DND-41 (cell line): ENCODE measurements around the gene PHACTR1.

Source experiments
- ATAC-seq: fragments of 200-7000 bp; cut with Tn5 transposase; 3 replicates; pipeline ENCODE4 v1.9.1; 2021; ENCODE audit warnings: low read depth; ENCODE audit not compliant: insufficient read depth
- DNase-seq: peaks from one replicate; pipeline ENCODE4 v3.0.0-alpha.2; 2020
- H2AFZ ChIP-seq: 2 replicates; pipeline ENCODE4 v1.6.0; 2012; ENCODE audit warnings: low read depth, low read length
- H3K27ac ChIP-seq: 2 replicates; pipeline ENCODE4 v1.5.1; 2012; ENCODE audit warnings: low read length, inconsistent platforms
- H3K27me3 ChIP-seq: fragments of 200-600 bp; sonication (generic); 2 replicates; pipeline ENCODE4 v1.6.0; 2012; ENCODE audit warnings: low read length, mild to moderate bottlenecking, inconsistent platforms; ENCODE audit not compliant: insufficient read depth, poor library complexity
- H3K36me3 ChIP-seq: 2 replicates; pipeline ENCODE4 v1.5.1; 2012; ENCODE audit warnings: low read length, inconsistent platforms; ENCODE audit not compliant: insufficient read depth
- H3K4me1 ChIP-seq: 2 replicates; pipeline ENCODE4 v1.5.1; 2012; ENCODE audit warnings: mild to moderate bottlenecking, low read length; ENCODE audit not compliant: insufficient read depth
- H3K4me2 ChIP-seq: 2 replicates; pipeline ENCODE4 v1.6.0; 2012; ENCODE audit warnings: mild to moderate bottlenecking, moderate library complexity, low read length, inconsistent platforms; ENCODE audit not compliant: insufficient read depth
- H3K4me3 ChIP-seq, 2 experiments: fragments of 200-600 bp in 1 of 2; shearing (Covaris generic) in 1 of 2; 2 replicates each; pipeline ENCODE4 v1.5.1; 2012 to 2016; ENCODE audit warnings: inconsistent platforms in 2 of 2, low read length in 2 of 2, mild to moderate bottlenecking in 2 of 2, low read depth in 1 of 2, moderate library complexity in 1 of 2
- H3K79me2 ChIP-seq: 2 replicates; pipeline ENCODE4 v1.6.0; 2012; ENCODE audit warnings: low read length, inconsistent platforms; ENCODE audit not compliant: insufficient read depth
- H3K9ac ChIP-seq: 2 replicates; pipeline ENCODE4 v1.6.0; 2012; ENCODE audit warnings: low read depth, mild to moderate bottlenecking, inconsistent platforms, low read length, moderate library complexity
- H3K9me3 ChIP-seq: 2 replicates; pipeline ENCODE4 v1.5.1; 2012; ENCODE audit warnings: low read length, moderate library complexity, mild to moderate bottlenecking, inconsistent platforms; ENCODE audit not compliant: insufficient read depth, severe bottlenecking
- H4K20me1 ChIP-seq: 2 replicates; pipeline ENCODE4 v1.6.0; 2012; ENCODE audit warnings: low read length; ENCODE audit not compliant: insufficient read depth
- EZH2 ChIP-seq: IDR thresholded peaks from 3 replicates; pipeline ENCODE4 v1.6.1; 2012; ENCODE audit warnings: borderline replicate concordance, low read depth, mild to moderate bottlenecking, moderate library complexity, low read length, inconsistent platforms; ENCODE audit not compliant: severe bottlenecking
- TF ChIP-seq, protein P1 (sequence below): IDR thresholded peaks from 2 replicates; pipeline ENCODE4 v1.5.1; 2012; ENCODE audit warnings: borderline replicate concordance, low read length, moderate library complexity, mild to moderate bottlenecking; ENCODE audit not compliant: poor library complexity, severe bottlenecking; ENCODE audit errors: extremely low read depth

PHACTR1 gene

DNA sequence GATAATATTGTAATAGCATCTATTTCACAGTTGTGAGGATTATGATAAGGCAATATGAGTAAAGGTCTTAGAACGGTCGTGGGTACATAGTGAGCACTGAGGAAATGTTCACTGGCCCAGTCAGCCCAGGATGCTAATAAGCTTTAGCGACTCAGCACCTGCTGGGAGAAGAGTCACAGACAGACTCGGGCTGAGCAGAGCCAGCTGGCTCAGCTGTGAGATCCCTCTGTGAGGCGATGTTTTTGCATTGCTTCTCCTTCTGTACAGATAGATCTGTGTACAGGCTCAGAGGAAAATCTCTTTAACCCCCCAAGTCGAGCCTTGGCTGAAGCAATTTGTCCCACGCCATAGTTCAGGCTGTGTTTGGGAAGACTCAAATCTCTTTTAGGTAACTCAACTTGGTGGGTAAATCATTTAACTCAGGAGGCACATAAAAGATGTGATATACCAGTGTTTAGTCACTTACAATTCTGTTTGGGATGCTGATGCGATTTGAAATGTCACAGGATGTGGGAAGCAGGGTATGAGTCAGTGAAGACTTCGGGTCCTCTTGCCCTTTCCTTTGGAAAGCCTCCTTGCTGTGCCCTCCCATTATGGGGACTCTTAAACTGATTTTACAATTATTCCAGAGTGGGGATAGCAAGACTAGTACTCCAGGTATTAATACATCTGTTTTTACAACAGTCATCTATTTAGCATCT, 53.1 kb downstream of the PHACTR1 start:
- Histone ChIP-seq H4K20me1 (no peaks in the 10 kb centered on the region), H3K27ac (no peak overlapping the region), H2AFZ (no peak overlapping the region), H3K9me3 (no peaks in the 10 kb centered on the region), H3K79me2 (no peaks in the 10 kb centered on the region), H3K9ac (no peak overlapping the region), H3K4me1 (no peaks in the 10 kb centered on the region), H3K4me2 (no peak overlapping the region), H3K36me3 (no peaks in the 10 kb centered on the region), H3K4me3 (no peak overlapping the region), H3K27me3 (no peaks in the 10 kb centered on the region)
- no peak for TF ChIP-seq EZH2
- TF ChIP-seq, protein P1, sequence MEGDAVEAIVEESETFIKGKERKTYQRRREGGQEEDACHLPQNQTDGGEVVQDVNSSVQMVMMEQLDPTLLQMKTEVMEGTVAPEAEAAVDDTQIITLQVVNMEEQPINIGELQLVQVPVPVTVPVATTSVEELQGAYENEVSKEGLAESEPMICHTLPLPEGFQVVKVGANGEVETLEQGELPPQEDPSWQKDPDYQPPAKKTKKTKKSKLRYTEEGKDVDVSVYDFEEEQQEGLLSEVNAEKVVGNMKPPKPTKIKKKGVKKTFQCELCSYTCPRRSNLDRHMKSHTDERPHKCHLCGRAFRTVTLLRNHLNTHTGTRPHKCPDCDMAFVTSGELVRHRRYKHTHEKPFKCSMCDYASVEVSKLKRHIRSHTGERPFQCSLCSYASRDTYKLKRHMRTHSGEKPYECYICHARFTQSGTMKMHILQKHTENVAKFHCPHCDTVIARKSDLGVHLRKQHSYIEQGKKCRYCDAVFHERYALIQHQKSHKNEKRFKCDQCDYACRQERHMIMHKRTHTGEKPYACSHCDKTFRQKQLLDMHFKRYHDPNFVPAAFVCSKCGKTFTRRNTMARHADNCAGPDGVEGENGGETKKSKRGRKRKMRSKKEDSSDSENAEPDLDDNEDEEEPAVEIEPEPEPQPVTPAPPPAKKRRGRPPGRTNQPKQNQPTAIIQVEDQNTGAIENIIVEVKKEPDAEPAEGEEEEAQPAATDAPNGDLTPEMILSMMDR: no peak
- DNase-seq (no peak), ATAC-seq (no peak)

DNA sequence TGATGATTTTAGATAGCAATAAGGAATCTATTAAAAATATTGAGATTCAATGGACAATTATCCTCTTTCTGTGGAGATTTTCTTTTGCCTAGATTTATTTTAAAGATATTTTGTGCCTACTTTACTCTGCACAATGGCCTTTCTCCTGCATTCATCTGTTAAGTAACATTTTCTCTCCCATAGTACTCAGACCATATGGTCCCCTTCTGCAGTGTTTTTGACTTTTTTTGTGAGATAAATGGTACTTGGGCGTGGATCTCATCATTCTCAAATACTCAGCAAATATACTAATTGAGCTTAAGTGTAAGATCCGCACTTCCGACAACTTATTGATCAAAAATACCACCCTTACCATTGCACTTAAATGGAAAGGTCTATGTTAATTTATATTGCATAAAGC, 55.8 kb downstream of the PHACTR1 start:
- Histone ChIP-seq H3K4me1 (no peaks in the 10 kb centered on the region), H2AFZ (no peak overlapping the region)
- DNase-seq: no peak

DNA sequence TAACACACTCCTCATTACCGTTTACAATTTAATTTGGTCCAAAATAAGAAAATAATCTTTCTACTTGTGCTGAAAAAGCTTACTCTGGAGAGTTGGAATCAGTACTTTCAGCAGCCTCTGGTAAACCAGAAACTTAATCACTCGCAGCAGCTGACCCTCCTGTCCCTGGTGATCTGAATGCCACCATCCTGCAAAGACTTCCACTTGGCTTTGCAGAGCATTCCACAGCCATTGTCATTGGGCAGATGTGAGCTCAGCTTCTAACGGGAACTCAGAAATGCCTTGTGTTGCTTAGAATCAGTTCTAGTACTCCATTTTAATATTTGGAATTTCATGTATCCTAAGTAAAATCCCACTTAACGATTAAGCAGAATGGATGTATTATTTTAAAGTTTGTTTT, 59.7 kb downstream of the PHACTR1 start:
- TF ChIP-seq, protein P1: no peak
- no peak for TF ChIP-seq EZH2
- DNase-seq (no peak), ATAC-seq (no peak)
- H2AFZ ChIP-seq: no peak overlapping the region
- no peaks in the 10 kb centered on the region for H4K20me1 ChIP-seq
- H3K4me1 ChIP-seq: no peaks in the 10 kb centered on the region
- no peaks in the 10 kb centered on the region for H3K9me3 ChIP-seq
- H3K4me3 ChIP-seq: no peak overlapping the region
- H3K27me3 ChIP-seq: no peaks in the 10 kb centered on the region
- no peaks in the 10 kb centered on the region for H3K36me3 ChIP-seq
- H3K9ac ChIP-seq: no peak overlapping the region
- no peak overlapping the region for H3K4me2 ChIP-seq
- no peaks in the 10 kb centered on the region for H3K79me2 ChIP-seq
- no peak overlapping the region for H3K27ac ChIP-seq

More for the DNA sequence above, 55.8 kb downstream of the PHACTR1 start:
- no peak overlapping the region for H3K9ac ChIP-seq
- TF ChIP-seq, protein P1: no peak
- TF ChIP-seq EZH2: no peak
- H3K79me2 ChIP-seq: no peaks in the 10 kb centered on the region
- no peak overlapping the region for H3K27ac ChIP-seq
- H3K4me2 ChIP-seq: no peak overlapping the region
- ATAC-seq: no peak
- no peak overlapping the region for H3K4me3 ChIP-seq
- no peaks in the 10 kb centered on the region for H3K36me3 ChIP-seq
- H3K9me3 ChIP-seq: no peaks in the 10 kb centered on the region
- H3K27me3 ChIP-seq: no peaks in the 10 kb centered on the region
- no peaks in the 10 kb centered on the region for H4K20me1 ChIP-seq

GRCh38 chr6:12779772-12780171, 63.2 kb downstream of the PHACTR1 start:
- Histone ChIP-seq H3K9ac (no peak overlapping the region), H4K20me1 (no peaks in the 10 kb centered on the region), H3K36me3 (no peaks in the 10 kb centered on the region), H2AFZ (no peak overlapping the region), H3K9me3 (no peaks in the 10 kb centered on the region), H3K27me3 (no peaks in the 10 kb centered on the region), H3K27ac (no peak overlapping the region), H3K4me2 (no peak overlapping the region), H3K4me1 (no peaks in the 10 kb centered on the region), H3K4me3 (no peak overlapping the region), H3K79me2 (no peaks in the 10 kb centered on the region)
- no peak for DNase-seq
- no peak for ATAC-seq
- no peak for TF ChIP-seq EZH2
- TF ChIP-seq, protein P1: no peak
